HCT116 (cell line): ENCODE results near the gene DHX34.

Experiments used
- EGR1 ChIP-seq: IDR thresholded peaks from 2 replicates; pipeline ENCODE4 v1.6.1; 2012; ENCODE audit warnings: low read depth
- EZH2 ChIP-seq: fragments of 200-600 bp; sonication (generic); IDR thresholded peaks from 2 replicates; pipeline ENCODE4 v1.6.1; 2017; ENCODE audit warnings: antibody characterized with exemption, mixed run types
- POLR2A ChIP-seq: IDR thresholded peaks from 2 replicates; pipeline ENCODE4 v1.7.0; 2011; ENCODE audit warnings: borderline replicate concordance; ENCODE audit not compliant: insufficient read depth, insufficient read length; ENCODE audit errors: extremely low read depth
- POLR2AphosphoS5 ChIP-seq: IDR thresholded peaks from 2 replicates; pipeline ENCODE4 v1.6.1; 2011; ENCODE audit warnings: mild to moderate bottlenecking, low read depth, low read length, moderate library complexity
- SIN3A ChIP-seq: IDR thresholded peaks from 2 replicates; pipeline ENCODE4 v1.6.1; 2012; ENCODE audit warnings: low read depth
- TCF7L2 ChIP-seq: IDR thresholded peaks from 2 replicates; pipeline ENCODE4 v1.7.0; 2011; ENCODE audit warnings: borderline replicate concordance, inconsistent platforms; ENCODE audit not compliant: insufficient read depth, insufficient read length; ENCODE audit errors: extremely low read depth
- YY1 ChIP-seq: IDR thresholded peaks from 2 replicates; pipeline ENCODE4 v1.6.1; 2011; ENCODE audit warnings: low read length, low read depth, moderate library complexity, mild to moderate bottlenecking; ENCODE audit not compliant: insufficient replicate concordance; ENCODE audit errors: extremely low read depth
- TF ChIP-seq, protein P1 (sequence below), 3 experiments: fragments of 200-600 bp in 1 of 3; sonication (generic) in 1 of 3; IDR thresholded peaks in 2 of 3; conservative IDR thresholded peaks in 1 of 3; 2 replicates each; pipeline ENCODE4 v1.5.1; 2012 to 2017; ENCODE audit warnings: low read depth in 2 of 3, low read length in 2 of 3, antibody characterized with exemption in 1 of 3, borderline replicate concordance in 1 of 3, control low read depth in 1 of 3, mild to moderate bottlenecking in 1 of 3, mixed read lengths in 1 of 3, mixed run types in 1 of 3, moderate library complexity in 1 of 3; ENCODE audit not compliant: insufficient read depth in 1 of 3
- TF ChIP-seq, protein P2 (sequence below): IDR thresholded peaks from 2 replicates; pipeline ENCODE4 v1.6.1; 2011; ENCODE audit warnings: mild to moderate bottlenecking, low read length, moderate library complexity; ENCODE audit not compliant: insufficient replicate concordance; ENCODE audit errors: extremely low read depth

- TF ChIP-seq, protein P1, sequence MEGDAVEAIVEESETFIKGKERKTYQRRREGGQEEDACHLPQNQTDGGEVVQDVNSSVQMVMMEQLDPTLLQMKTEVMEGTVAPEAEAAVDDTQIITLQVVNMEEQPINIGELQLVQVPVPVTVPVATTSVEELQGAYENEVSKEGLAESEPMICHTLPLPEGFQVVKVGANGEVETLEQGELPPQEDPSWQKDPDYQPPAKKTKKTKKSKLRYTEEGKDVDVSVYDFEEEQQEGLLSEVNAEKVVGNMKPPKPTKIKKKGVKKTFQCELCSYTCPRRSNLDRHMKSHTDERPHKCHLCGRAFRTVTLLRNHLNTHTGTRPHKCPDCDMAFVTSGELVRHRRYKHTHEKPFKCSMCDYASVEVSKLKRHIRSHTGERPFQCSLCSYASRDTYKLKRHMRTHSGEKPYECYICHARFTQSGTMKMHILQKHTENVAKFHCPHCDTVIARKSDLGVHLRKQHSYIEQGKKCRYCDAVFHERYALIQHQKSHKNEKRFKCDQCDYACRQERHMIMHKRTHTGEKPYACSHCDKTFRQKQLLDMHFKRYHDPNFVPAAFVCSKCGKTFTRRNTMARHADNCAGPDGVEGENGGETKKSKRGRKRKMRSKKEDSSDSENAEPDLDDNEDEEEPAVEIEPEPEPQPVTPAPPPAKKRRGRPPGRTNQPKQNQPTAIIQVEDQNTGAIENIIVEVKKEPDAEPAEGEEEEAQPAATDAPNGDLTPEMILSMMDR (IDR thresholded peaks at IDR 0.05 in 2 of 3, conservative IDR thresholded peaks at IDR 0.05 in 1 of 3; ENCODE audit: borderline replicate concordance in 1 of 3, insufficient read depth in 1 of 3, low read depth in 2 of 3, low read length in 2 of 3), result no peak
- TF ChIP-seq POLR2AphosphoS5 (no peak), SIN3A (no peak), POLR2A (no peak), EGR1 (no peak), EZH2 (no peak), YY1 (no peak), TCF7L2 (no peak)
- TF ChIP-seq, protein P2, sequence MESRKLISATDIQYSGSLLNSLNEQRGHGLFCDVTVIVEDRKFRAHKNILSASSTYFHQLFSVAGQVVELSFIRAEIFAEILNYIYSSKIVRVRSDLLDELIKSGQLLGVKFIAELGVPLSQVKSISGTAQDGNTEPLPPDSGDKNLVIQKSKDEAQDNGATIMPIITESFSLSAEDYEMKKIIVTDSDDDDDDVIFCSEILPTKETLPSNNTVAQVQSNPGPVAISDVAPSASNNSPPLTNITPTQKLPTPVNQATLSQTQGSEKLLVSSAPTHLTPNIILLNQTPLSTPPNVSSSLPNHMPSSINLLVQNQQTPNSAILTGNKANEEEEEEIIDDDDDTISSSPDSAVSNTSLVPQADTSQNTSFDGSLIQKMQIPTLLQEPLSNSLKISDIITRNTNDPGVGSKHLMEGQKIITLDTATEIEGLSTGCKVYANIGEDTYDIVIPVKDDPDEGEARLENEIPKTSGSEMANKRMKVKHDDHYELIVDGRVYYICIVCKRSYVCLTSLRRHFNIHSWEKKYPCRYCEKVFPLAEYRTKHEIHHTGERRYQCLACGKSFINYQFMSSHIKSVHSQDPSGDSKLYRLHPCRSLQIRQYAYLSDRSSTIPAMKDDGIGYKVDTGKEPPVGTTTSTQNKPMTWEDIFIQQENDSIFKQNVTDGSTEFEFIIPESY, result no peak
These were observed 59.2 kb downstream of the DHX34 start for GRCh38 chr19:47408156-47408938.
